ENCODE measurements around the gene C16orf92. TPM values are rescaled to one million over a fixed set of nuclear protein-coding genes. Genes with fewer than 3 reads are reported as not detected.

C16orf92 gene
- total and polyA plus RNA-seq, 2 of the 13 experiments (the other 11 are each of a cell fraction or from before 2014, with no cell fraction given), result not detected

DNA sequence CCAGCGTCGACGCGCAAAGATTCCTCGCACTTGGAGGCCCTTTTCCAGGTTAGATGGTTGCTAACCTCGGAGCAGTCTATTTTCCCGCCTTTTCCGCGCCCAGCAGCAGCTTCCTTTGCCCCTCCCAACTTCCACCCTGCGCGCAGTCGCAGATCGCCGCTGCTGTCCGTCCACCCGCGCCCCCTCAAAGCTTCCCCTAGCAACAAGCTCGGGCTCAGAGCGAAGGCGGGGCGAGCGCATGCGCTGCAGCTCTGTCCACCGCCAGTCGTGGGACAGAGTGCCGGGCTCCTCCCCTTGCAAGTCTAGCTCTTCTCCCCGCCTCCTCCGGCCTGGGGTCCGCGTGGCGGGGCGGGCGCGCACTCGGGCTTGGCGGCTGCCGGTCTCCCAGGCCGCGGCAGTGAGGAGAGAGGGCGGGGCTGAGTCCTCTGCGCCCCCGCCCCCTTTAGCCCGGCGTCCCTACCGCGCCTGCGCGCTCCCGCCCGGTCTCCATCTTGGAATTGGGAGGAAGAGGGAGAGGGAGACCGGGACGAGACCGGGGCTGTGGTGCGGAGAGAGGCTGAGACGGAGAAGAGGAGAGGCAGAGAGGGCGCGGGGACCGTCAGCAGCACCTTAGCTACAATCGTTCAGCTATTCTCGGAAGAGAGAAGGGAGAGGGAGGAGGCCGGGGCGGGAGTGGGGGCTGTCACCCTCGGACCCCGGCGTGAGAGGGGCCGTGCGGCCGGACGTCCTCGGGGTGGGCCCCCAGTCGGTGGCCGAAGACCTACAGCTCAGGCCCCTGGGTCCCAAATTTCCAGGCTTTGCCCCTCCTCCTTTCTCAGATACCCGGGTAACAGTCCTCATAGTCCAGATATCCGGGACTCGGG is 49.4 kb upstream of the C16orf92 start, which contains the start of gene TAOK2 (continued):
- TF ChIP-seq, protein P1, sequence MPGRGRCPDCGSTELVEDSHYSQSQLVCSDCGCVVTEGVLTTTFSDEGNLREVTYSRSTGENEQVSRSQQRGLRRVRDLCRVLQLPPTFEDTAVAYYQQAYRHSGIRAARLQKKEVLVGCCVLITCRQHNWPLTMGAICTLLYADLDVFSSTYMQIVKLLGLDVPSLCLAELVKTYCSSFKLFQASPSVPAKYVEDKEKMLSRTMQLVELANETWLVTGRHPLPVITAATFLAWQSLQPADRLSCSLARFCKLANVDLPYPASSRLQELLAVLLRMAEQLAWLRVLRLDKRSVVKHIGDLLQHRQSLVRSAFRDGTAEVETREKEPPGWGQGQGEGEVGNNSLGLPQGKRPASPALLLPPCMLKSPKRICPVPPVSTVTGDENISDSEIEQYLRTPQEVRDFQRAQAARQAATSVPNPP (CRISPR knock-in tag; IDR thresholded peaks at IDR 0.05), result peak; percentile 74; the same call in 1 of the 2 replicates
- TF ChIP-seq, protein P2, sequence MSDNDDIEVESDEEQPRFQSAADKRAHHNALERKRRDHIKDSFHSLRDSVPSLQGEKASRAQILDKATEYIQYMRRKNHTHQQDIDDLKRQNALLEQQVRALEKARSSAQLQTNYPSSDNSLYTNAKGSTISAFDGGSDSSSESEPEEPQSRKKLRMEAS (IDR thresholded peaks at IDR 0.05), result peak; percentile 98
- TF ChIP-seq, protein P3, sequence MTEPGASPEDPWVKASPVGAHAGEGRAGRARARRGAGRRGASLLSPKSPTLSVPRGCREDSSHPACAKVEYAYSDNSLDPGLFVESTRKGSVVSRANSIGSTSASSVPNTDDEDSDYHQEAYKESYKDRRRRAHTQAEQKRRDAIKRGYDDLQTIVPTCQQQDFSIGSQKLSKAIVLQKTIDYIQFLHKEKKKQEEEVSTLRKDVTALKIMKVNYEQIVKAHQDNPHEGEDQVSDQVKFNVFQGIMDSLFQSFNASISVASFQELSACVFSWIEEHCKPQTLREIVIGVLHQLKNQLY (CRISPR knock-in tag; IDR thresholded peaks at IDR 0.05), result peak; percentile 75
- TF ChIP-seq MAF1 (CRISPR knock-in tag; IDR thresholded peaks at IDR 0.05; ENCODE audit: borderline replicate concordance) (no peak), ATF7 (IDR thresholded peaks at IDR 0.05) (no peak), ATF7 (CRISPR knock-in tag; IDR thresholded peaks at IDR 0.05) (0 out of 2 replicates have a peak, but pooled peaks have one; percentile 78), ZNF619 (CRISPR knock-in tag; IDR thresholded peaks at IDR 0.05) (no peak), ZFY (CRISPR knock-in tag; IDR thresholded peaks at IDR 0.05) (peak; percentile 88), FOSL2 (CRISPR knock-in tag; IDR thresholded peaks at IDR 0.05) (no peak; the same call in 1 of the 2 replicates), NR2F2 (IDR thresholded peaks at IDR 0.05; ENCODE audit: borderline replicate concordance, low read depth) (no peak), ZFP36 (IDR thresholded peaks at IDR 0.05; ENCODE audit: borderline replicate concordance, low read depth, low read length, partially characterized antibody) (no peak), TARDBP (CRISPR knock-in tag; IDR thresholded peaks at IDR 0.05) (peak; percentile 85; the same call in 1 of the 2 replicates), ZNF558 (CRISPR knock-in tag; IDR thresholded peaks at IDR 0.05; ENCODE audit: borderline replicate concordance) (no peak), U2AF1 (optimal IDR thresholded peaks at IDR 0.05; ENCODE audit: low read depth, low read length) (peak; percentile 33), SIX1 (CRISPR knock-in tag; IDR thresholded peaks at IDR 0.05; ENCODE audit: borderline replicate concordance) (no peak; the same call in 1 of the 2 replicates), AKAP8 (CRISPR knock-in tag; IDR thresholded peaks at IDR 0.05) (peak; percentile 98), ZNF670 (CRISPR knock-in tag; IDR thresholded peaks at IDR 0.05; ENCODE audit: borderline replicate concordance) (peak; percentile 51; the same call in 1 of the 2 replicates), SNAI1 (CRISPR knock-in tag; IDR thresholded peaks at IDR 0.05; ENCODE audit: borderline replicate concordance) (peak; percentile 86; the same call in 1 of the 2 replicates)
- TF ChIP-seq, protein P4, sequence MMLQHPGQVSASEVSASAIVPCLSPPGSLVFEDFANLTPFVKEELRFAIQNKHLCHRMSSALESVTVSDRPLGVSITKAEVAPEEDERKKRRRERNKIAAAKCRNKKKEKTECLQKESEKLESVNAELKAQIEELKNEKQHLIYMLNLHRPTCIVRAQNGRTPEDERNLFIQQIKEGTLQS (CRISPR knock-in tag; IDR thresholded peaks at IDR 0.05), result peak; percentile 12; the same call in 1 of the 2 replicates
- TF ChIP-seq, protein P5, sequence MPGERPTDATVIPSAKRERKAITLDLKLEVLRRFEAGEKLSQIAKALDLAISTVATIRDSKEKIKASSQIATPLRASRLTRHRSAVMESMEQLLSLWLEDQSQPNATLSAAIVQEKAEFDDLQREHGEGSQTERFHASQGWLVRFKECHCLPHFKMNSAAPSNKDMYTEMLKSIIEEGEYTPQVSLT (CRISPR knock-in tag; IDR thresholded peaks at IDR 0.05; ENCODE audit: borderline replicate concordance, low read depth), result no peak; the same call in 1 of the 2 replicates
- TF ChIP-seq, protein P6, sequence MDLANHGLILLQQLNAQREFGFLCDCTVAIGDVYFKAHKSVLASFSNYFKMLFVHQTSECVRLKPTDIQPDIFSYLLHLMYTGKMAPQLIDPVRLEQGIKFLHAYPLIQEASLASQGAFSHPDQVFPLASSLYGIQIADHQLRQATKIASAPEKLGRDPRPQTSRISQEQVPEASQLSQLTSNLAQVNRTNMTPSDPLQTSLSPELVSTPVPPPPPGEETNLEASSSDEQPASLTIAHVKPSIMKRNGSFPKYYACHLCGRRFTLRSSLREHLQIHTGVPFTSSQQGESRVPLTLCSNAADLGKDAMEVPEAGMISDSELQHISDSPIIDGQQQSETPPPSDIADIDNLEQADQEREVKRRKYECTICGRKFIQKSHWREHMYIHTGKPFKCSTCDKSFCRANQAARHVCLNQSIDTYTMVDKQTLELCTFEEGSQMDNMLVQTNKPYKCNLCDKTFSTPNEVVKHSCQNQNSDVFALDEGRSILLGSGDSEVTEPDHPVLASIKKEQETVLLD (CRISPR knock-in tag; IDR thresholded peaks at IDR 0.05; ENCODE audit: low read depth), result peak; percentile 91
- TF ChIP-seq, protein P7, sequence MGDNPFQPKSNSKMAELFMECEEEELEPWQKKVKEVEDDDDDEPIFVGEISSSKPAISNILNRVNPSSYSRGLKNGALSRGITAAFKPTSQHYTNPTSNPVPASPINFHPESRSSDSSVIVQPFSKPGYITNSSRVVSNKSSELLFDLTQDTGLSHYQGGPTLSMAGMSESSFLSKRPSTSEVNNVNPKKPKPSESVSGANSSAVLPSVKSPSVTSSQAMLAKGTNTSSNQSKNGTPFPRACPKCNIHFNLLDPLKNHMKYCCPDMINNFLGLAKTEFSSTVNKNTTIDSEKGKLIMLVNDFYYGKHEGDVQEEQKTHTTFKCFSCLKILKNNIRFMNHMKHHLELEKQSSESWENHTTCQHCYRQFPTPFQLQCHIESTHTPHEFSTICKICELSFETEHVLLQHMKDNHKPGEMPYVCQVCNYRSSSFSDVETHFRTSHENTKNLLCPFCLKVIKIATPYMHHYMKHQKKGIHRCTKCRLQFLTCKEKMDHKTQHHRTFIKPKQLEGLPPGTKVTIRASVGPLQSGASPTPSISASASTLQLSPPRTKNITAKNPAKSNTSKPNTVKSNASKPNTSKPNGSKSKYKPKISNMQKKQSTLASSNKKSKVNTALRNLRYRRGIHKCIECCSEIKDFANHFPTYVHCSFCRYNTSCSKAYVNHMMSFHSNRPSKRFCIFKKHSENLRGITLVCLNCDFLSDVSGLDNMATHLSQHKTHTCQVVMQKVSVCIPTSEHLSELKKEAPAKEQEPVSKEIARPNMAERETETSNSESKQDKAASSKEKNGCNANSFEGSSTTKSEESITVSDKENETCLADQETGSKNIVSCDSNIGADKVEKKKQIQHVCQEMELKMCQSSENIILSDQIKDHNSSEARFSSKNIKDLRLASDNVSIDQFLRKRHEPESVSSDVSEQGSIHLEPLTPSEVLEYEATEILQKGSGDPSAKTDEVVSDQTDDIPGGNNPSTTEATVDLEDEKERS (CRISPR knock-in tag; IDR thresholded peaks at IDR 0.05), result no peak; the same call in none of the 2 replicates
